Hematopoietic multipotent progenitor cell treated with erythropoietin and hydrocortisone succinate and interleukin-3 and kit ligand, for 4 days (in vitro differentiated cells): ENCODE results near the gene WDR45B.

Experiments used
- DNase-seq: peaks from one replicate; pipeline ENCODE4 v3.0.0-alpha.2; 2015

WDR45B gene

GRCh38 chr17:82648165-82648668, at the start of gene WDR45B:
WDR45B (minus strand) TSS chr17:82648444; CDS start chr17:82648340, 104 bp downstream.
- DNase-seq: peak; percentile 98

- DNase-seq: no peak
Observed at GRCh38 chr17:82697808-82698064, 49.5 kb upstream of the WDR45B start.

GRCh38 chr17:82696916-82697807, 48.9 kb upstream of the WDR45B start:
- DNase-seq: no peak

- no peak for DNase-seq
Observed at GRCh38 chr17:82696259-82696658, 48.0 kb upstream of the WDR45B start.

GRCh38 chr17:82694647-82695046, 46.4 kb upstream of the WDR45B start:
- DNase-seq: no peak

GRCh38 chr17:82693168-82693867, 45.1 kb upstream of the WDR45B start:
- DNase-seq: no peak

- no peak for DNase-seq
Observed at GRCh38 chr17:82692268-82692667, 44.0 kb upstream of the WDR45B start.

GRCh38 chr17:82691714-82692113, 43.5 kb upstream of the WDR45B start:
- no peak for DNase-seq

- no peak for DNase-seq
Observed at GRCh38 chr17:82690786-82691489, 42.7 kb upstream of the WDR45B start.

- no peak for DNase-seq
Observed at GRCh38 chr17:82689077-82689476, 40.8 kb upstream of the WDR45B start.

- no peak for DNase-seq
Observed at GRCh38 chr17:82687871-82688270, 39.6 kb upstream of the WDR45B start.

GRCh38 chr17:82687375-82687861, 39.2 kb upstream of the WDR45B start:
- no peak for DNase-seq

- DNase-seq: no peak
Observed at GRCh38 chr17:82686366-82687324, 38.4 kb upstream of the WDR45B start.

GRCh38 chr17:82685291-82685690, 37.0 kb upstream of the WDR45B start:
- DNase-seq: no peak

GRCh38 chr17:82684228-82684841, 36.1 kb upstream of the WDR45B start:
- no peak for DNase-seq

- DNase-seq: no peak
Observed at GRCh38 chr17:82683534-82683933, 35.3 kb upstream of the WDR45B start.

GRCh38 chr17:82681547-82681946, 33.3 kb upstream of the WDR45B start:
- DNase-seq: no peak

GRCh38 chr17:82679586-82680465, 31.6 kb upstream of the WDR45B start:
- no peak for DNase-seq

- DNase-seq: no peak
Observed at GRCh38 chr17:82678265-82678891, 30.1 kb upstream of the WDR45B start.

GRCh38 chr17:82677353-82677925, 29.2 kb upstream of the WDR45B start:
- no peak for DNase-seq
